Fibroblast of the aortic adventitia (primary cell): ENCODE results near the gene NPIPB8. TPM values are rescaled to one million over a fixed set of nuclear protein-coding genes. Genes with fewer than 3 reads are reported as not detected.
"Not testable (repeated sequence)": the region's sequence is repeated elsewhere in the genome, so short reads cannot be mapped to it uniquely, and the experiment has no call there.

Experiments used
- DNase-seq: peaks from one replicate; pipeline ENCODE4 v3.0.0-alpha.2; 2010; ENCODE audit warnings: low read depth
- H3K4me3 ChIP-seq: 2 replicates; pipeline ENCODE4 v1.5.1; 2011; ENCODE audit warnings: low read depth, mild to moderate bottlenecking, control low read depth, low read length, moderate library complexity
- CTCF ChIP-seq: IDR thresholded peaks from 2 replicates; pipeline ENCODE4 v1.5.1; 2011; ENCODE audit warnings: mild to moderate bottlenecking, low read length, control low read depth, inconsistent platforms; ENCODE audit not compliant: insufficient read depth
- total RNA-seq: library from RNA; depleted of rRNA; stranded (reverse); fragments of >200 nt; gene quantifications from 2 replicates; pipeline ENCODE4 v1.2.3, GENCODE V29; 2012; ENCODE audit warnings: low replicate concordance

NPIPB8 gene
- total RNA-seq: 0.09 and 1.3 TPM in 2 replicates

DNA sequence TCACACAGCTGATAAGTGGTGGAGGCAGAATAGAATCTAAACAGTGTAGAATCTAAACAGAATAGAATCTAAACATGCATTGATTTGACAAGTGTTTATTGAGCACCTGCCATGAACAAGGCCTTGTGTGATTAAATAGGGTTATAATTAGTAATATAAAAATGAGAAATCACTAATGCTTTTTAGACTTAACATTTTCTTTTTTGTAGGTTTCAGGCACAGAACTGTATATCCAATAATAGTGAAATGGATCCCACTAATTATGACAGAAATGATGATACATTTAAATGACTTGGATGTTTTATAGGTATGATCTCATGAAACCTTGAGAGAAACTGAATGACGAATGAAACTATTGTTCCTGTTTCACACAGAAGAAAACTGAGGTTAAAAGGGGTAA lies at the start of gene NPIPB8:
Gene NPIPB8 (plus strand): TSS at position 301 of the 400 bp plus-strand sequence. CDS start 296 bp downstream, outside the sequence.
- not testable (repeated sequence) for DNase-seq, H3K4me3 ChIP-seq

DNA sequence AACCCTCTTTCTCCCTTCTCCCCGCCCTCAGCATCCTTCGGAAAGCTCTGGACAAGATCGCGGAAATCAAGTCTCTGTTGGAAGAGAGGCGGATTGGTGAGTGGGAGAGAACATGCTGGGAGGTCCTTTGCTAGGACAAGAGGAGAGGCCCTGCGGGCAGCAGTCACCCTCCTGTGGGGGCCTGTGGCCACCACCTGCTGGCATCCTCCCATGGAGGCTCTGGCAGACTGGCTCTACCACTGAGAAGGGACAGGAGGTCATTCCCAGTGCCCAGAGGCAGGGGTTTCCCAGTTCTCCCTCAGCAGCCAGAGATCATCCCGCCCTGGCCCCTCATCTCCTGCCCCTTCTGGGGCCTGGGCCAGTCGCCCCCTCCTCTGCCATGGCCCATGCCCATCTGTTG lies 48.8 kb upstream of the NPIPB8 start:
- H3K4me3 ChIP-seq: no peak overlapping the region
- DNase-seq: no peak
- TF ChIP-seq CTCF: no peak

- DNase-seq: no peak
- no peak overlapping the region for H3K4me3 ChIP-seq
- TF ChIP-seq CTCF: no peak
These were observed 47.9 kb upstream of the NPIPB8 start for GRCh38 chr16:28589930-28590329.

- TF ChIP-seq CTCF: no peak
- no peak for DNase-seq
- no peak overlapping the region for H3K4me3 ChIP-seq
These were observed 47.2 kb upstream of the NPIPB8 start for GRCh38 chr16:28590384-28591340.

GRCh38 chr16:28591355-28591754 lies 46.5 kb upstream of the NPIPB8 start:
- no peak for TF ChIP-seq CTCF
- DNase-seq: no peak
- no peak overlapping the region for H3K4me3 ChIP-seq

- TF ChIP-seq CTCF: no peak
- H3K4me3 ChIP-seq: no peak overlapping the region
- DNase-seq: no peak
These were observed 45.4 kb upstream of the NPIPB8 start for GRCh38 chr16:28592511-28592910.

DNA sequence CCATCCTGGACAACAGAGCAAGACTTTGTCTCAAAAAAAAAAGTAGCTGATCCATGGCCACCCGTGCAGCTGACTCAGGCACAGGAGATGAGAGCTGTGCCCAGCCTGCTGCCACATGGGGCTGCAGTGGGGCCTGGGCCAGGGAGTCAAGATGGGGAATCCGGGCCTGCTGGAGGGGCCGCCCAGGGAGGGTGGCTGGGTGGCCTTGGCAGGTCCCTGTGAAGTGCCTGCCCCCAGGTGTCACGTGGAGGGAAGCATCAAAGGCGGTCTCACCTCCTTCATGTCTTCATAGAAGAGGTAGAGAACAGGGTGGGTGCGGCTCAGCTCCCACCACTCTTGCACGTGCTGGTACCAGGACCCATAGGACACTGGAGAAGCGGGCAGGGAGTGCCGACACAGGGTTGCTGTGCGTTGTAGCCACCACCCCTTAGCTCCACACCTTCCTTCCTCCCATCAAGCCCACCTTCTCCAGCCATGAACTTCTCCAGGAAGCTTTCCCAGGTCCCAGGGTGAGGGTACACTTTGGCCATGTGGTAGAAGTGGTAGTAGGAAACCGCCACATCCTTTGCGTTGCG lies 44.8 kb upstream of the NPIPB8 start:
- no peak for TF ChIP-seq CTCF
- no peak for DNase-seq

GRCh38 chr16:28595451-28595850 lies 42.4 kb upstream of the NPIPB8 start:
- DNase-seq, H3K4me3 ChIP-seq: not testable (repeated sequence)

More for the DNA sequence above, 44.8 kb upstream of the NPIPB8 start:
- no peak overlapping the region for H3K4me3 ChIP-seq
